ENCODE data around the gene PRKCA. TPM values are rescaled to one million over a fixed set of nuclear protein-coding genes. Genes with fewer than 3 reads are reported as not detected.

The PRKCA gene
- total and polyA plus RNA-seq, 2 donors (not counting 3 experiments of a cell fraction or from before 2014, with no cell fraction given) = 7.5 to 34.2 TPM

- Histone ChIP-seq H3K9me3 (replicated peaks; ENCODE audit: control insufficient read depth, insufficient read depth, low read length) (no peaks in the 10 kb centered on the region), H3K36me3 (ENCODE audit: control insufficient read depth in 2 of 2, extremely low read depth in 1 of 2, insufficient read depth in 2 of 2, low read length in 2 of 2) (no peaks in the 10 kb centered on the region), H3K27me3 (ENCODE audit: control insufficient read depth in 2 of 2, insufficient read depth in 2 of 2, low read length in 2 of 2) (no peaks in the 10 kb centered on the region), H3K4me3 (replicated peaks in 1 of 3; ENCODE audit: insufficient read depth in 1 of 3, low read depth in 1 of 3, low read length in 3 of 3) (no peak overlapping the region), H3K4me1 (ENCODE audit: control insufficient read depth, extremely low read depth, insufficient read depth, low read length) (peaks cover 8% of the 10 kb centered on the region), H3K27ac (ENCODE audit: insufficient read depth, low read depth, low read length) (no peak overlapping the region), H3K9me1 (replicated peaks; ENCODE audit: control insufficient read depth, extremely low read depth, insufficient read depth, low read length) (no peaks in the 10 kb centered on the region), H4K20me1 (replicated peaks; ENCODE audit: control insufficient read depth, extremely low read depth, insufficient read depth, low read length) (no peaks in the 10 kb centered on the region), H2AFZ (ENCODE audit: low read depth, low read length) (no peak overlapping the region), H3K4me2 (ENCODE audit: insufficient read depth, low read length) (no peak overlapping the region), H3K79me2 (ENCODE audit: control insufficient read depth, insufficient read depth, low read length) (no peaks in the 10 kb centered on the region), H3K9ac (replicated peaks; ENCODE audit: extremely low read depth, insufficient read depth, low read length) (no peak overlapping the region)
- TF ChIP-seq POLR2A (IDR thresholded peaks at IDR 0.05; ENCODE audit: low read depth, low read length) (no peak), GATA2 (IDR thresholded peaks at IDR 0.05; ENCODE audit: insufficient read depth, insufficient read length, low read depth, low read length) (no peak), MYC (IDR thresholded peaks at IDR 0.05; ENCODE audit: low read depth, low read length) (no peak), CTCF (IDR thresholded peaks at IDR 0.05; ENCODE audit: extremely low read depth in 1 of 2, insufficient read depth in 1 of 2, low read depth in 1 of 2, low read length in 2 of 2) (no peak), POLR2AphosphoS5 (IDR thresholded peaks at IDR 0.05; ENCODE audit: insufficient read depth, low read depth, low read length) (no peak)
- DNase-seq (ENCODE audit: low read depth, low spot score) (no peak), FAIRE-seq (no peak)
- intact Hi-C loops (cut with micrococcal nuclease) = no loop called here
- dilution Hi-C loops (cut with MboI; ENCODE audit: extremely low pct_ligation_motif_present, low sequenced_read_pairs) = no loop called here
- POLR2A ChIA-PET = no interaction called here
- CTCF ChIA-PET = no interaction called here
- BruUV-seq (replicated peaks) = no TSS peak
Measured at GRCh38 chr17:66605541-66605940, 303.1 kb downstream of the PRKCA start.

- Histone ChIP-seq H3K27ac (ENCODE audit: insufficient read depth, low read depth, low read length) (no peak overlapping the region), H3K27me3 (ENCODE audit: control insufficient read depth in 2 of 2, insufficient read depth in 2 of 2, low read length in 2 of 2) (no peaks in the 10 kb centered on the region), H2AFZ (ENCODE audit: low read depth, low read length) (no peak overlapping the region), H3K4me1 (ENCODE audit: control insufficient read depth, extremely low read depth, insufficient read depth, low read length) (peaks cover 5% of the 10 kb centered on the region), H4K20me1 (replicated peaks; ENCODE audit: control insufficient read depth, extremely low read depth, insufficient read depth, low read length) (no peaks in the 10 kb centered on the region), H3K9ac (replicated peaks; ENCODE audit: extremely low read depth, insufficient read depth, low read length) (no peak overlapping the region), H3K4me2 (ENCODE audit: insufficient read depth, low read length) (no peak overlapping the region), H3K79me2 (ENCODE audit: control insufficient read depth, insufficient read depth, low read length) (no peaks in the 10 kb centered on the region), H3K9me1 (replicated peaks; ENCODE audit: control insufficient read depth, extremely low read depth, insufficient read depth, low read length) (no peaks in the 10 kb centered on the region), H3K4me3 (replicated peaks in 1 of 3; ENCODE audit: insufficient read depth in 1 of 3, low read depth in 1 of 3, low read length in 3 of 3) (no peak overlapping the region), H3K36me3 (ENCODE audit: control insufficient read depth in 2 of 2, extremely low read depth in 1 of 2, insufficient read depth in 2 of 2, low read length in 2 of 2) (no peaks in the 10 kb centered on the region), H3K9me3 (replicated peaks; ENCODE audit: control insufficient read depth, insufficient read depth, low read length) (no peaks in the 10 kb centered on the region)
- intact Hi-C loops (cut with micrococcal nuclease) (no loop called here), dilution Hi-C loops (cut with MboI; ENCODE audit: extremely low pct_ligation_motif_present, low sequenced_read_pairs) (no loop called here)
- FAIRE-seq (no peak), DNase-seq (ENCODE audit: low read depth, low spot score) (no peak)
- no TSS peak for BruUV-seq (replicated peaks)
- TF ChIP-seq GATA2 (IDR thresholded peaks at IDR 0.05; ENCODE audit: insufficient read depth, insufficient read length, low read depth, low read length) = peak; percentile 49
- no peak for TF ChIP-seq MYC (IDR thresholded peaks at IDR 0.05; ENCODE audit: low read depth, low read length)
- no peak for TF ChIP-seq POLR2A (IDR thresholded peaks at IDR 0.05; ENCODE audit: low read depth, low read length)
- no peak for TF ChIP-seq JUN (IDR thresholded peaks at IDR 0.05; ENCODE audit: borderline replicate concordance, insufficient read depth, insufficient read length, low read depth)
- no peak for TF ChIP-seq MAX (IDR thresholded peaks at IDR 0.05; ENCODE audit: insufficient read depth, insufficient read length)
- TF ChIP-seq EZH2 (IDR thresholded peaks at IDR 0.05; ENCODE audit: borderline replicate concordance, low read depth, low read length, severe bottlenecking) = no peak
- TF ChIP-seq FOS (IDR thresholded peaks at IDR 0.05; ENCODE audit: borderline replicate concordance, insufficient read depth, low read length) = peak; percentile 37
- no peak for TF ChIP-seq CTCF (IDR thresholded peaks at IDR 0.05; ENCODE audit: extremely low read depth in 1 of 2, insufficient read depth in 1 of 2, low read depth in 1 of 2, low read length in 2 of 2)
- no peak for TF ChIP-seq POLR2AphosphoS5 (IDR thresholded peaks at IDR 0.05; ENCODE audit: insufficient read depth, low read depth, low read length)
- POLR2A ChIA-PET = no interaction called here
- CTCF ChIA-PET = interaction anchor here (0.8 kb wide), 1 partner anchor 63 kb away, joined by 4 read pairs; no protein-coding TSS in a partner anchor
Measured at GRCh38 chr17:66610361-66611133, 308.1 kb downstream of the PRKCA start.

Data from endothelial cell of umbilical vein (primary cell).